ENCODE measurements around the gene FERMT3.

DNA sequence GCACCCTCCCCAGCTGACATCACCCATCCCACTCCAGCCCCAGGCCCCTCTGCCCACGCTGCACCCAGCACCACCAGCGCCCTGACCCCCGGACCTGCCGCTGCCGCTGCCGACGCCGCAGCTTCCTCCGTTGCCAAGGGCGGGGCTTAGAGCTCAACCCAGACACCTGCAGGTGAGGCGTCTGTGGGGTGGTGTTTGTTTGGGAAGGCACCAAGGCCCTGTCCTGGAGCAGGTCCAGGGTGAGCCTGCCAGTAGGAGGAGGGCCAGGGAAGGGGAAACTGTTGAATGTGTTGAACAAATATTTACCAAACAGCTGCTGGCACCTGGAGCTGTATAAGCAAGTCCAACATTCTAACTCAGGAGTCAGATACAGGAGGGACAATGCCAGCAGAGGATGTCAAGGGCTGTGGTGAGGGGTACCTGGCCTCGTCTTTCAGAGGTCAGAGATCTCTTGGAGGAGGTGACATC lies 31.0 kb downstream of the FERMT3 start:
- no peak for TF ChIP-seq CTCF (conservative IDR thresholded peaks at IDR 0.05 in 1 of 2, IDR thresholded peaks at IDR 0.05 in 1 of 2; ENCODE audit: low read depth in 1 of 2, low read length in 2 of 2)
- no peak for TF ChIP-seq EZH2 (IDR thresholded peaks at IDR 0.05; ENCODE audit: low read length, missing control alignments)

Data from fibroblast of lung (primary cell).